MCF 10A (cell line): ENCODE results near the gene CABP7. TPM values are rescaled to one million over a fixed set of nuclear protein-coding genes. Genes with fewer than 3 reads are reported as not detected.

Experiments used
- BruUV-seq: library from RNA; stranded (reverse); fragments of 400-500 nt; replicated peaks from 2 replicates; lab custom pipeline; 2021; lab: Mats Ljungman, UMichigan
- CTCF ChIA-PET: fragments of 300-600 bp; sonication (Branson Sonifier 250); formaldehyde crosslinking; extraction: SDS; loops from one replicate; lab custom pipeline; 2021; ENCODE audit warnings: antibody characterized with exemption, inconsistent platforms; lab: Yijun Ruan, JAX
- POLR2A ChIA-PET: fragments of 300-600, 350-650 bp; sonication (Branson Sonifier 250); formaldehyde crosslinking; extraction: SDS; loops from one replicate; lab custom pipeline; 2020; ENCODE audit warnings: antibody characterized with exemption, inconsistent platforms; lab: Yijun Ruan, JAX
- DNase-seq: peaks from one replicate; pipeline ENCODE4 v3.0.0-alpha.2; 2018; ENCODE audit not compliant: unreplicated experiment
- H3K27ac Mint-ChIP-seq: one replicate; pipeline ENCODE4 v1.8.0; 2022; ENCODE audit warnings: mild to moderate bottlenecking, low read depth, mixed read lengths; ENCODE audit not compliant: unreplicated experiment
- H3K27me3 Mint-ChIP-seq: one replicate; pipeline ENCODE4 v1.8.0; 2022; ENCODE audit warnings: mixed read lengths; ENCODE audit not compliant: insufficient read depth, unreplicated experiment
- H3K36me3 Mint-ChIP-seq: one replicate; pipeline ENCODE4 v1.8.0; 2022; ENCODE audit warnings: mild to moderate bottlenecking, moderate library complexity, mixed read lengths; ENCODE audit not compliant: insufficient read depth, unreplicated experiment
- H3K4me1 Mint-ChIP-seq: one replicate; pipeline ENCODE4 v1.8.0; 2022; ENCODE audit warnings: mixed read lengths; ENCODE audit not compliant: insufficient read depth, unreplicated experiment
- H3K4me3 Mint-ChIP-seq: one replicate; pipeline ENCODE4 v1.8.0; 2022; ENCODE audit warnings: mild to moderate bottlenecking, moderate library complexity, mixed read lengths; ENCODE audit not compliant: unreplicated experiment
- H3K9me3 Mint-ChIP-seq: one replicate; pipeline ENCODE4 v1.8.0; 2022; ENCODE audit warnings: mixed read lengths; ENCODE audit not compliant: unreplicated experiment
- CTCF ChIP-seq: fragments of 200-600 bp; IDR thresholded peaks from one replicate; pipeline ENCODE4 v1.8.0; 2022; ENCODE audit warnings: antibody characterized with exemption, mild to moderate bottlenecking; ENCODE audit not compliant: unreplicated experiment
- intact Hi-C: fragments of 100-400 bp; cut with micrococcal nuclease; formaldehyde crosslinking; loops from 2 replicates; pipeline ENCODE4 v1.14.1; 2022
- total RNA-seq: library from RNA; stranded (reverse); gene quantifications from 2 replicates; pipeline ENCODE4 v1.2.3, GENCODE V29; 2022

CABP7 gene
- total RNA-seq, 1 experiment from 2014 or later = not detected

GRCh38 chr22:29758959-29759358, 39.2 kb downstream of the CABP7 start:
- intact Hi-C loops = no loop called here

GRCh38 chr22:29762263-29762662, 42.5 kb downstream of the CABP7 start:
- intact Hi-C loops = no loop called here
- Mint-ChIP-seq H3K9me3 (no peaks in the 10 kb centered on the region), H3K4me1 (peaks cover 11% of the 10 kb centered on the region), H3K36me3 (no peaks in the 10 kb centered on the region), H3K4me3 (no peak overlapping the region), H3K27ac (no peak overlapping the region), H3K27me3 (no peaks in the 10 kb centered on the region)
- ChIA-PET POLR2A (interaction anchor here (0.6 to 0.7 kb wide), 2 partner anchors 12 to 17 kb away, joined by 3 read pairs; no protein-coding TSS in a partner anchor), CTCF (interaction anchor here (0.6 to 1.6 kb wide), 2 partner anchors 10 to 67 kb away, joined by 4 to 6 read pairs; no protein-coding TSS in a partner anchor)
- DNase-seq = no peak
- no peak for TF ChIP-seq CTCF
- BruUV-seq = no TSS peak

More at GRCh38 chr22:29758959-29759358, 39.2 kb downstream of the CABP7 start:
- Mint-ChIP-seq H3K27me3 (no peaks in the 10 kb centered on the region), H3K4me3 (no peak overlapping the region), H3K9me3 (no peaks in the 10 kb centered on the region), H3K36me3 (no peaks in the 10 kb centered on the region), H3K27ac (no peak overlapping the region), H3K4me1 (no peaks in the 10 kb centered on the region)
- no peak for TF ChIP-seq CTCF
- no TSS peak for BruUV-seq
- CTCF ChIA-PET = interaction anchor here (0.7 kb wide), 1 partner anchor 14 kb away, joined by 3 read pairs; no protein-coding TSS in a partner anchor
- POLR2A ChIA-PET = no interaction called here
- DNase-seq = no peak

- H3K36me3 Mint-ChIP-seq = peaks cover 25% of the 10 kb centered on the region
- DNase-seq = no peak
- ChIA-PET CTCF (interaction anchor here (0.5 to 0.8 kb wide), 3 partner anchors 49 to 239 kb away, joined by 3 read pairs; no protein-coding TSS in a partner anchor), POLR2A (interaction anchor here (0.6 to 1.9 kb wide), 23 partner anchors 9 to 431 kb away, joined by 3 to 16 read pairs (median 5); partner anchors contain the start of genes ASCC2, MTMR3 and THOC5)
- TF ChIP-seq CTCF = no peak
- intact Hi-C loops = no loop called here
- H3K4me3 Mint-ChIP-seq = peak overlapping the region; percentile 99
- H3K27ac Mint-ChIP-seq = peak overlapping the region; percentile 100
- no peaks in the 10 kb centered on the region for H3K27me3 Mint-ChIP-seq
- no peaks in the 10 kb centered on the region for H3K9me3 Mint-ChIP-seq
- BruUV-seq = TSS peak; percentile 61
- peaks cover 11% of the 10 kb centered on the region for H3K4me1 Mint-ChIP-seq
Observed at GRCh38 chr22:29765905-29766631, 46.3 kb downstream of the CABP7 start.

- Mint-ChIP-seq H3K36me3 (peaks cover 25% of the 10 kb centered on the region), H3K4me1 (peaks cover 11% of the 10 kb centered on the region), H3K4me3 (peak within 1 kb of the TSS; percentile 99), H3K27me3 (no peaks in the 10 kb centered on the region), H3K27ac (peak within 1 kb of the TSS; percentile 100), H3K9me3 (no peaks in the 10 kb centered on the region)
- ChIA-PET POLR2A (interaction anchor here (0.6 to 1.9 kb wide), 25 partner anchors 9 to 1303 kb away, joined by 3 to 16 read pairs (median 4); partner anchors contain the start of genes ASCC2, MTMR3 and THOC5), CTCF (interaction anchor here (0.5 to 0.8 kb wide), 7 partner anchors 50 to 621 kb away, joined by 3 to 4 read pairs (median 3); partner anchors contain the start of gene RNF215)
- no TSS peak for BruUV-seq
- intact Hi-C loops = no loop called here
- peak; percentile 99 for DNase-seq
- TF ChIP-seq CTCF = no peak
Observed at GRCh38 chr22:29766632-29767170, 46.9 kb downstream of the CABP7 start, which contains the start of gene ZMAT5. Gene ZMAT5 (minus strand): TSS chr22:29767007. CDS start chr22:29748544, 18,463 bp downstream.
